HUES64 (cell line): Measurements from ENCODE around the gene HSPB8.
"Not testable (repeated sequence)": the region's sequence is repeated elsewhere in the genome, so short reads cannot be mapped to it uniquely, and the experiment has no call there.

Source experiments
- H3K27ac ChIP-seq: 2 replicates; pipeline ENCODE4 v1.7.0; 2013; ENCODE audit warnings: low read depth, low read length, inconsistent platforms
- H3K27me3 ChIP-seq: 2 replicates; pipeline ENCODE4 v1.6.1; 2013; ENCODE audit warnings: mild to moderate bottlenecking, low read length; ENCODE audit not compliant: insufficient read depth
- H3K36me3 ChIP-seq: 2 replicates; pipeline ENCODE4 v1.6.1; 2013; ENCODE audit warnings: mild to moderate bottlenecking, low read length; ENCODE audit not compliant: insufficient read depth
- H3K4me1 ChIP-seq: 2 replicates; pipeline ENCODE4 v1.6.1; 2013; ENCODE audit warnings: mild to moderate bottlenecking, low read length, moderate library complexity; ENCODE audit not compliant: insufficient read depth
- H3K4me3 ChIP-seq: 2 replicates; pipeline ENCODE4 v1.5.1; 2013; ENCODE audit warnings: mild to moderate bottlenecking, low read length, moderate library complexity
- H3K9ac ChIP-seq: 2 replicates; pipeline ENCODE4 v1.6.1; 2013; ENCODE audit warnings: mild to moderate bottlenecking, low read depth, low read length
- H3K9me3 ChIP-seq: 2 replicates; pipeline ENCODE4 v1.6.1; 2013; ENCODE audit warnings: low read depth, low read length; ENCODE audit not compliant: insufficient read depth
- WGBS: fragments of 150-250, 120-280 bp; methylation state at CpG from one replicate; pipeline ENCODE4 v1.1.7; 2013; ENCODE audit warnings: missing lambda C conversion rate; 5-methylcytosine and 5-hydroxymethylcytosine counted together

The HSPB8 gene

GRCh38 chr12:119208626-119209061 is 29.9 kb downstream of the HSPB8 start:
- no peaks in the 10 kb centered on the region for H3K9me3 ChIP-seq
- H3K9ac ChIP-seq, result no peak overlapping the region
- H3K27ac ChIP-seq, result no peak overlapping the region
- no peak overlapping the region for H3K4me3 ChIP-seq
- peaks cover 10% of the 10 kb centered on the region for H3K4me1 ChIP-seq
- no peaks in the 10 kb centered on the region for H3K27me3 ChIP-seq
- WGBS, result 67% methylated on average over 6 of the region's 6 CpGs
- no peaks in the 10 kb centered on the region for H3K36me3 ChIP-seq

- no peaks in the 10 kb centered on the region for H3K27me3 ChIP-seq
- H3K9me3 ChIP-seq, result no peaks in the 10 kb centered on the region
- no peak overlapping the region for H3K27ac ChIP-seq
- H3K4me3 ChIP-seq, result no peak overlapping the region
- no peak overlapping the region for H3K9ac ChIP-seq
- WGBS, result 92% methylated on average over 13 of the region's 13 CpGs
- H3K4me1 ChIP-seq, result peaks cover 2% of the 10 kb centered on the region; the same call in 1 of the 2 replicates
- H3K36me3 ChIP-seq, result no peaks in the 10 kb centered on the region
Observed at GRCh38 chr12:119211884-119212283, 33.2 kb downstream of the HSPB8 start.

- Histone ChIP-seq H3K36me3 (no peaks in the 10 kb centered on the region), H3K9me3 (peaks cover 4% of the 10 kb centered on the region), H3K4me1 (peaks cover 6% of the 10 kb centered on the region), H3K27ac (no peak overlapping the region), H3K4me3 (no peak overlapping the region), H3K9ac (no peak overlapping the region), H3K27me3 (no peaks in the 10 kb centered on the region)
- WGBS, result 96% methylated on average over 7 of the region's 7 CpGs
Observed at GRCh38 chr12:119216084-119216483, 37.4 kb downstream of the HSPB8 start.

GRCh38 chr12:119218875-119219274 is 40.1 kb downstream of the HSPB8 start:
- not testable (repeated sequence) for H3K9ac ChIP-seq, H3K36me3 ChIP-seq, H3K27me3 ChIP-seq, H3K9me3 ChIP-seq, H3K4me1 ChIP-seq, H3K4me3 ChIP-seq
- H3K27ac ChIP-seq, result peak overlapping the region; percentile 72; the same call in 1 of the 2 replicates
- WGBS, result 70% methylated on average over 9 of the region's 9 CpGs

GRCh38 chr12:119222222-119222951 is 43.7 kb downstream of the HSPB8 start:
- 88% methylated on average over 4 of the region's 5 CpGs for WGBS
- Histone ChIP-seq H3K27ac (no peak overlapping the region), H3K9ac (no peak overlapping the region), H3K9me3 (peaks cover 4% of the 10 kb centered on the region), H3K4me1 (peaks cover 14% of the 10 kb centered on the region), H3K4me3 (no peak overlapping the region), H3K27me3 (no peaks in the 10 kb centered on the region), H3K36me3 (no peaks in the 10 kb centered on the region)

- 68% methylated on average over 4 of the region's 4 CpGs for WGBS
- H3K27me3 ChIP-seq, result no peaks in the 10 kb centered on the region
- H3K9me3 ChIP-seq, result no peaks in the 10 kb centered on the region
- H3K36me3 ChIP-seq, result no peaks in the 10 kb centered on the region
- H3K4me1 ChIP-seq, result peaks cover 9% of the 10 kb centered on the region
- H3K4me3 ChIP-seq, result no peak overlapping the region
- no peak overlapping the region for H3K9ac ChIP-seq
- H3K27ac ChIP-seq, result no peak overlapping the region
Observed at GRCh38 chr12:119225454-119225853, 46.7 kb downstream of the HSPB8 start.

GRCh38 chr12:119227292-119227691 is 48.6 kb downstream of the HSPB8 start:
- Histone ChIP-seq H3K9me3 (no peaks in the 10 kb centered on the region), H3K36me3 (no peaks in the 10 kb centered on the region), H3K4me1 (peaks cover 8% of the 10 kb centered on the region), H3K27ac (no peak overlapping the region), H3K4me3 (no peak overlapping the region), H3K27me3 (no peaks in the 10 kb centered on the region), H3K9ac (no peak overlapping the region)
- 80% methylated on average over 3 of the region's 3 CpGs for WGBS

GRCh38 chr12:119229205-119229604 is 50.5 kb downstream of the HSPB8 start:
- 94% methylated on average over 2 of the region's 2 CpGs for WGBS
- no peak overlapping the region for H3K4me3 ChIP-seq
- no peaks in the 10 kb centered on the region for H3K9me3 ChIP-seq

GRCh38 chr12:119229837-119230236 is 51.1 kb downstream of the HSPB8 start:
- H3K4me3 ChIP-seq, result peak overlapping the region; percentile 18
- 17% methylated on average over 9 of the region's 9 CpGs for WGBS

More at GRCh38 chr12:119229205-119229604, 50.5 kb downstream of the HSPB8 start:
- Histone ChIP-seq H3K4me1 (peaks cover 8% of the 10 kb centered on the region), H3K27me3 (no peaks in the 10 kb centered on the region), H3K27ac (no peak overlapping the region), H3K9ac (no peak overlapping the region), H3K36me3 (no peaks in the 10 kb centered on the region)

GRCh38 chr12:119230807-119231206 is 52.1 kb downstream of the HSPB8 start:
- Histone ChIP-seq H3K9me3 (no peaks in the 10 kb centered on the region), H3K9ac (no peak overlapping the region), H3K4me3 (no peak overlapping the region), H3K27me3 (no peaks in the 10 kb centered on the region), H3K4me1 (peaks cover 9% of the 10 kb centered on the region), H3K27ac (no peak overlapping the region), H3K36me3 (no peaks in the 10 kb centered on the region)
- WGBS, result 94% methylated on average over 5 of the region's 5 CpGs

More at GRCh38 chr12:119229837-119230236, 51.1 kb downstream of the HSPB8 start:
- Histone ChIP-seq H3K27me3 (no peaks in the 10 kb centered on the region), H3K9ac (peak overlapping the region; percentile 36; the same call in 1 of the 2 replicates), H3K27ac (peak overlapping the region; percentile 2; the same call in 1 of the 2 replicates), H3K4me1 (peaks cover 10% of the 10 kb centered on the region), H3K9me3 (no peaks in the 10 kb centered on the region), H3K36me3 (no peaks in the 10 kb centered on the region)

- H3K4me1 ChIP-seq, result peaks cover 16% of the 10 kb centered on the region
- 84% methylated on average over 4 of the region's 4 CpGs for WGBS
Observed at GRCh38 chr12:119231774-119232173, 53.0 kb downstream of the HSPB8 start.

More at GRCh38 chr12:119231774-119232173, 53.0 kb downstream of the HSPB8 start:
- Histone ChIP-seq H3K9ac (no peak overlapping the region), H3K4me3 (no peak overlapping the region), H3K27me3 (no peaks in the 10 kb centered on the region), H3K9me3 (no peaks in the 10 kb centered on the region), H3K36me3 (no peaks in the 10 kb centered on the region), H3K27ac (no peak overlapping the region)
